Endothelial cell of umbilical vein (primary cell): ENCODE results near the gene CELF5. TPM values are rescaled to one million over a fixed set of nuclear protein-coding genes. Genes with fewer than 3 reads are reported as not detected.

Source experiments
- BruUV-seq: library from RNA; stranded (reverse); fragments of 400-500 nt; replicated peaks from 2 replicates; lab custom pipeline; 2021; lab: Mats Ljungman, UMichigan
- CTCF ChIA-PET: fragments of 300-600, 350-600 bp; sonication (Branson Sonifier 250); formaldehyde crosslinking; loops from one replicate; lab custom pipeline; 2021; ENCODE audit warnings: antibody characterized with exemption, inconsistent platforms; lab: Charles Lee
- POLR2A ChIA-PET: fragments of 300-600, 350-600 bp; sonication (Branson Sonifier 250); formaldehyde crosslinking; loops from one replicate; lab custom pipeline; 2021; ENCODE audit warnings: antibody characterized with exemption, inconsistent platforms; lab: Charles Lee
- DNase-seq: peaks from one replicate; pipeline ENCODE4 v3.0.0-alpha.2; 2011; ENCODE audit warnings: low read depth, low spot score
- FAIRE-seq: peaks from 2 replicates; lab custom pipeline; 2011; peaks lifted over from hg19 to GRCh38; lab: Jason Lieb, UNC
- H2AFZ ChIP-seq: 2 replicates; pipeline ENCODE4 v1.6.0; 2012; ENCODE audit warnings: low read depth, low read length, control low read depth, inconsistent platforms
- H3K27ac ChIP-seq: 2 replicates; pipeline ENCODE4 v1.5.1; 2011; ENCODE audit warnings: low read depth, mild to moderate bottlenecking, control low read depth, low read length, moderate library complexity; ENCODE audit not compliant: insufficient read depth
- H3K27me3 ChIP-seq, 2 experiments: 2 replicates each; pipeline versions ENCODE4 v1.6.0 to v1.6.1; 2011; ENCODE audit warnings: low read length in 2 of 2, mixed read lengths in 1 of 2; ENCODE audit not compliant: control insufficient read depth in 2 of 2, insufficient read depth in 2 of 2
- H3K36me3 ChIP-seq, 2 experiments: 2 replicates in 1 of 2; 3 replicates in 1 of 2; pipeline ENCODE4 v1.5.1; 2011; ENCODE audit warnings: low read length in 2 of 2, mild to moderate bottlenecking in 1 of 2, moderate library complexity in 1 of 2; ENCODE audit not compliant: control insufficient read depth in 2 of 2, insufficient read depth in 2 of 2; ENCODE audit errors: extremely low read depth in 1 of 2
- H3K4me1 ChIP-seq: 3 replicates; pipeline ENCODE4 v1.5.1; 2011; ENCODE audit warnings: mild to moderate bottlenecking, low read length; ENCODE audit not compliant: control insufficient read depth, insufficient read depth; ENCODE audit errors: extremely low read depth
- H3K4me2 ChIP-seq: 2 replicates; pipeline ENCODE4 v1.6.1; 2011; ENCODE audit warnings: low read length, control low read depth, mixed read lengths; ENCODE audit not compliant: insufficient read depth
- H3K4me3 ChIP-seq, 3 experiments: fragments of 200-600 bp in 1 of 3; sonication (generic), shearing (Covaris generic) in 1 of 3; replicated peaks in 1 of 3; 2 replicates each; pipeline ENCODE4 v1.5.1; 2011 to 2016; ENCODE audit warnings: control low read depth in 3 of 3, low read length in 3 of 3, mild to moderate bottlenecking in 2 of 3, inconsistent platforms in 1 of 3, low read depth in 1 of 3, moderate library complexity in 1 of 3; ENCODE audit not compliant: insufficient read depth in 1 of 3
- H3K79me2 ChIP-seq: 2 replicates; pipeline ENCODE4 v1.6.0; 2012; ENCODE audit warnings: low read length, inconsistent platforms; ENCODE audit not compliant: control insufficient read depth, insufficient read depth
- H3K9ac ChIP-seq: replicated peaks from 2 replicates; pipeline ENCODE3; 2011; ENCODE audit warnings: low read length, control low read depth; ENCODE audit not compliant: insufficient read depth; ENCODE audit errors: extremely low read depth
- H3K9me1 ChIP-seq: replicated peaks from 3 replicates; pipeline ENCODE4 v1.6.0; 2011; ENCODE audit warnings: mild to moderate bottlenecking, low read length; ENCODE audit not compliant: control insufficient read depth, insufficient read depth; ENCODE audit errors: extremely low read depth
- H3K9me3 ChIP-seq: replicated peaks from 2 replicates; pipeline ENCODE4 v1.5.1; 2012; ENCODE audit warnings: low read length, inconsistent platforms; ENCODE audit not compliant: control insufficient read depth, insufficient read depth
- H4K20me1 ChIP-seq: replicated peaks from 2 replicates; pipeline ENCODE3; 2011; ENCODE audit warnings: mild to moderate bottlenecking, low read length; ENCODE audit not compliant: control insufficient read depth, insufficient read depth; ENCODE audit errors: extremely low read depth
- EZH2 ChIP-seq: IDR thresholded peaks from 2 replicates; pipeline ENCODE4 v1.6.1; 2012; ENCODE audit warnings: borderline replicate concordance, low read depth, mild to moderate bottlenecking, moderate library complexity, low read length, inconsistent platforms; ENCODE audit not compliant: severe bottlenecking
- FOS ChIP-seq: IDR thresholded peaks from 2 replicates; pipeline ENCODE4 v1.6.1; 2011; ENCODE audit warnings: mild to moderate bottlenecking, low read length, moderate library complexity, borderline replicate concordance; ENCODE audit not compliant: insufficient read depth
- GATA2 ChIP-seq: IDR thresholded peaks from 2 replicates; pipeline ENCODE4 v1.7.0; 2011; ENCODE audit warnings: low read depth, mild to moderate bottlenecking, moderate library complexity, mixed read lengths, low read length; ENCODE audit not compliant: insufficient read length, insufficient read depth
- JUN ChIP-seq: IDR thresholded peaks from 2 replicates; pipeline ENCODE4 v1.6.1; 2011; ENCODE audit warnings: borderline replicate concordance, low read depth; ENCODE audit not compliant: insufficient read length, insufficient read depth
- MYC ChIP-seq: IDR thresholded peaks from one replicate; pipeline ENCODE4 v1.6.1; 2011; ENCODE audit warnings: mild to moderate bottlenecking, low read depth, low read length
- POLR2A ChIP-seq: IDR thresholded peaks from 2 replicates; pipeline ENCODE4 v1.6.1; 2012; ENCODE audit warnings: low read depth, mild to moderate bottlenecking, control low read depth, low read length
- POLR2AphosphoS5 ChIP-seq: IDR thresholded peaks from 2 replicates; pipeline ENCODE4 v1.6.1; 2012; ENCODE audit warnings: low read depth, mild to moderate bottlenecking, control low read depth, low read length, moderate library complexity; ENCODE audit not compliant: insufficient read depth
- dilution Hi-C: fragments of 300-500 bp; cut with MboI; formaldehyde crosslinking; loops from one replicate; pipeline ENCODE4 v1.15.0; 2019; ENCODE audit warnings: low sequenced_read_pairs; ENCODE audit not compliant: extremely low pct_ligation_motif_present
- intact Hi-C: fragments of 100-400 bp; cut with micrococcal nuclease; formaldehyde crosslinking; loops from one replicate; pipeline ENCODE4 v1.10.0; 2022
- polyA plus RNA-seq, 4 experiments: library from polyadenylated mRNA; depleted of rRNA in 3 of 4; stranded (reverse) in 3 of 4; unstranded in 1 of 4; fragments of >200 nt; gene quantifications; 2 replicates each; pipeline versions ENCODE4 v1.2.1 to v1.2.3, GENCODE V29; 2011 to 2012; ENCODE audit warnings: missing spikeins in 1 of 4
- total RNA-seq: library from RNA; stranded (reverse); gene quantifications from 2 replicates; pipeline ENCODE4 v1.2.3, GENCODE V29; 2021
- TF ChIP-seq, protein P1 (sequence below): IDR thresholded peaks from 2 replicates; pipeline ENCODE4 v1.6.1; 2011; ENCODE audit not compliant: insufficient read depth, insufficient read length
- TF ChIP-seq, protein P2 (sequence below), 2 donors: IDR thresholded peaks; 1 replicate in 1 of 2; 2 replicates in 1 of 2; pipeline ENCODE4 v1.5.1; 2011; ENCODE audit warnings: low read length in 2 of 2, mild to moderate bottlenecking in 2 of 2, moderate library complexity in 2 of 2, control low read depth in 1 of 2, inconsistent platforms in 1 of 2, low read depth in 1 of 2; ENCODE audit not compliant: insufficient read depth in 1 of 2; ENCODE audit errors: extremely low read depth in 1 of 2

The CELF5 gene
- total and polyA plus RNA-seq, 2 donors (not counting 3 experiments of a cell fraction or from before 2014, with no cell fraction given) = not detected

DNA sequence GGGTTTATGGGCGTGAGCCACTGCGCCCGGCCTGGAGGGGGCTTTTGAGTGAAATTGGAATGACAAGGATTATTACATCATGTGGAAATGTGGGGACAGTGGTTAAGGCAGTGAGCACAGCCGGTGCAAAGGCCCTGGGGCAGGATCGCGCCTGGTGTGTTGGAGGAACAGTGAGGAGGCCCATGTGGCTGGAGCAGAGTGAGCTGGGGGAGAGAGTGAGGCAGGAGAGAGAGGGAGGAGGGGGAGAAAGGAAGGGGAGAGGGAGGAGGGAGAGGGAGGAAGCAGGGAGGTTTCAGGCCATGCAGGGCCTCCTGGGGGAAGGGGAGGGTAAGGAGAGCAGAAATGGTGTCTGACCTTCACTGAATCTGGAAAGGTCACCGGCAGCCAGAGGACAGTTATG lies 11.3 kb upstream of the CELF5 start:
- FAIRE-seq (no peak), DNase-seq (no peak)
- Histone ChIP-seq H3K27me3 (no peaks in the 10 kb centered on the region), H3K79me2 (no peaks in the 10 kb centered on the region), H3K9me1 (no peaks in the 10 kb centered on the region), H2AFZ (no peak overlapping the region), H3K36me3 (no peaks in the 10 kb centered on the region), H3K4me2 (no peak overlapping the region), H3K27ac (no peak overlapping the region), H3K9me3 (no peaks in the 10 kb centered on the region), H3K4me1 (no peaks in the 10 kb centered on the region), H3K9ac (no peak overlapping the region), H4K20me1 (no peaks in the 10 kb centered on the region), H3K4me3 (no peak overlapping the region)
- ChIA-PET POLR2A (no interaction called here), CTCF (interaction anchor here (1.0 kb wide), 1 partner anchor 92 kb away, joined by 4 read pairs; no protein-coding TSS in a partner anchor)
- no TSS peak for BruUV-seq
- intact Hi-C loops = no loop called here
- dilution Hi-C loops = no loop called here
- TF ChIP-seq, protein P1, sequence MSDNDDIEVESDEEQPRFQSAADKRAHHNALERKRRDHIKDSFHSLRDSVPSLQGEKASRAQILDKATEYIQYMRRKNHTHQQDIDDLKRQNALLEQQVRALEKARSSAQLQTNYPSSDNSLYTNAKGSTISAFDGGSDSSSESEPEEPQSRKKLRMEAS = no peak
- no peak for TF ChIP-seq MYC
- no peak for TF ChIP-seq POLR2AphosphoS5

DNA sequence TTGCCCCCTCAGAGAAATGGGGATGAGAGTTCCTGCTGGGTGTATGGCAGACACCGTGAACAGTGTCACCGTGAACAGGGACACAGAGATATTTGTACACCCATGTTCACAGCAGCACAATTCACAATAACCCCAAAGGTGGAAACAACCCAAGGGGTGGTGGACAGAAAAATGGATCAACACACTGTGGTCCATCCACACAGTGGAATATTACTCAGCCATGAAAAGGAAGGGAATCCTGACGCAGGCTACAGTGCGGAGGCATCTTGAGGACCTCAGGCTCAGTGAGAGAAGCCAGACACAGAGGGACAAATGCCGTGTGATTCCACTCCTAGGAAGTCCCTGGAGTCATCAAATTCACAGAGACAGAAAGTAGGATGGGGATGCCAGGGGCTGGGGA lies 7.6 kb upstream of the CELF5 start:
- intact Hi-C loops = no loop called here
- CTCF ChIA-PET = interaction anchor here (0.7 kb wide), 1 partner anchor 13 kb away, joined by 3 read pairs; no protein-coding TSS in a partner anchor

More for the DNA sequence above, 7.6 kb upstream of the CELF5 start:
- no peak for DNase-seq
- POLR2A ChIA-PET = no interaction called here
- dilution Hi-C loops = no loop called here
- Histone ChIP-seq H3K4me2 (no peak overlapping the region), H3K27ac (no peak overlapping the region), H3K4me1 (no peaks in the 10 kb centered on the region), H3K36me3 (no peaks in the 10 kb centered on the region), H2AFZ (no peak overlapping the region), H3K27me3 (no peaks in the 10 kb centered on the region), H3K9me3 (no peaks in the 10 kb centered on the region), H3K9ac (no peak overlapping the region), H3K79me2 (no peaks in the 10 kb centered on the region), H4K20me1 (no peaks in the 10 kb centered on the region), H3K4me3 (no peak overlapping the region), H3K9me1 (no peaks in the 10 kb centered on the region)
- no TSS peak for BruUV-seq
- no peak for TF ChIP-seq POLR2AphosphoS5
- TF ChIP-seq, protein P1 = no peak
- TF ChIP-seq GATA2 = no peak
- TF ChIP-seq, protein P2, sequence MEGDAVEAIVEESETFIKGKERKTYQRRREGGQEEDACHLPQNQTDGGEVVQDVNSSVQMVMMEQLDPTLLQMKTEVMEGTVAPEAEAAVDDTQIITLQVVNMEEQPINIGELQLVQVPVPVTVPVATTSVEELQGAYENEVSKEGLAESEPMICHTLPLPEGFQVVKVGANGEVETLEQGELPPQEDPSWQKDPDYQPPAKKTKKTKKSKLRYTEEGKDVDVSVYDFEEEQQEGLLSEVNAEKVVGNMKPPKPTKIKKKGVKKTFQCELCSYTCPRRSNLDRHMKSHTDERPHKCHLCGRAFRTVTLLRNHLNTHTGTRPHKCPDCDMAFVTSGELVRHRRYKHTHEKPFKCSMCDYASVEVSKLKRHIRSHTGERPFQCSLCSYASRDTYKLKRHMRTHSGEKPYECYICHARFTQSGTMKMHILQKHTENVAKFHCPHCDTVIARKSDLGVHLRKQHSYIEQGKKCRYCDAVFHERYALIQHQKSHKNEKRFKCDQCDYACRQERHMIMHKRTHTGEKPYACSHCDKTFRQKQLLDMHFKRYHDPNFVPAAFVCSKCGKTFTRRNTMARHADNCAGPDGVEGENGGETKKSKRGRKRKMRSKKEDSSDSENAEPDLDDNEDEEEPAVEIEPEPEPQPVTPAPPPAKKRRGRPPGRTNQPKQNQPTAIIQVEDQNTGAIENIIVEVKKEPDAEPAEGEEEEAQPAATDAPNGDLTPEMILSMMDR (IDR thresholded peaks at IDR 0.05; ENCODE audit: extremely low read depth in 1 of 2, insufficient read depth in 1 of 2, low read depth in 1 of 2, low read length in 2 of 2) = no peak
- no peak for TF ChIP-seq EZH2
- no peak for TF ChIP-seq FOS
- no peak for TF ChIP-seq JUN
- no peak for TF ChIP-seq MYC
- TF ChIP-seq POLR2A = no peak
- no peak for FAIRE-seq
